Peyer's patch (tissue), 4 donors: ENCODE measurements around the gene MAD1L1.

ENCODE experiments used
- POLR2A ChIP-seq, 2 donors: fragments of 450-650 bp; IDR thresholded peaks; one replicate each; pipeline ENCODE4 v1.5.1; 2017; ENCODE audit warnings: antibody characterized with exemption in 2 of 2, mild to moderate bottlenecking in 2 of 2, moderate library complexity in 2 of 2
- TF ChIP-seq, protein P1 (sequence below), 6 experiments: fragments of 450-650 bp in 4 of 6; fragments of 200-600 bp in 2 of 6; sonication (generic) in 1 of 6; IDR thresholded peaks; one replicate each; pipeline ENCODE4 v1.5.1; 2017 to 2019; ENCODE audit warnings: antibody characterized with exemption in 6 of 6, mild to moderate bottlenecking in 3 of 6, moderate library complexity in 1 of 6

GRCh38 chr7:2230226-2230625 lies 2.5 kb downstream of the MAD1L1 start:
- TF ChIP-seq, protein P1, sequence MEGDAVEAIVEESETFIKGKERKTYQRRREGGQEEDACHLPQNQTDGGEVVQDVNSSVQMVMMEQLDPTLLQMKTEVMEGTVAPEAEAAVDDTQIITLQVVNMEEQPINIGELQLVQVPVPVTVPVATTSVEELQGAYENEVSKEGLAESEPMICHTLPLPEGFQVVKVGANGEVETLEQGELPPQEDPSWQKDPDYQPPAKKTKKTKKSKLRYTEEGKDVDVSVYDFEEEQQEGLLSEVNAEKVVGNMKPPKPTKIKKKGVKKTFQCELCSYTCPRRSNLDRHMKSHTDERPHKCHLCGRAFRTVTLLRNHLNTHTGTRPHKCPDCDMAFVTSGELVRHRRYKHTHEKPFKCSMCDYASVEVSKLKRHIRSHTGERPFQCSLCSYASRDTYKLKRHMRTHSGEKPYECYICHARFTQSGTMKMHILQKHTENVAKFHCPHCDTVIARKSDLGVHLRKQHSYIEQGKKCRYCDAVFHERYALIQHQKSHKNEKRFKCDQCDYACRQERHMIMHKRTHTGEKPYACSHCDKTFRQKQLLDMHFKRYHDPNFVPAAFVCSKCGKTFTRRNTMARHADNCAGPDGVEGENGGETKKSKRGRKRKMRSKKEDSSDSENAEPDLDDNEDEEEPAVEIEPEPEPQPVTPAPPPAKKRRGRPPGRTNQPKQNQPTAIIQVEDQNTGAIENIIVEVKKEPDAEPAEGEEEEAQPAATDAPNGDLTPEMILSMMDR (IDR thresholded peaks at IDR 0.05), result no peak
- TF ChIP-seq POLR2A (IDR thresholded peaks at IDR 0.05), result no peak
